GM23338 (cell line): ENCODE measurements around the gene ACKR1. TPM values are rescaled to one million over a fixed set of nuclear protein-coding genes. Genes with fewer than 3 reads are reported as not detected.

Experiments used
- ATAC-seq: fragments of 200-7000 bp; cut with Tn5 transposase; 3 replicates; pipeline ENCODE4 v1.9.1; 2020
- DNase-seq: peaks from one replicate; pipeline ENCODE4 v3.0.0-alpha.2; 2015; ENCODE audit warnings: low spot score
- H2AFZ ChIP-seq: fragments of 200-600 bp; sonication (generic); 2 replicates; pipeline ENCODE4 v1.8.0; 2016; ENCODE audit warnings: antibody characterized with exemption, mild to moderate bottlenecking, moderate library complexity
- H3F3A ChIP-seq: fragments of 200-600 bp; sonication (generic); replicated peaks from 2 replicates; pipeline ENCODE4 v1.8.0; 2017; ENCODE audit warnings: antibody characterized with exemption, mixed run types, low read depth
- H3K27ac ChIP-seq: fragments of 200-600 bp; sonication (generic); 2 replicates; pipeline ENCODE4 v1.6.1; 2016; ENCODE audit warnings: low read depth
- H3K27me3 ChIP-seq: fragments of 200-600 bp; sonication (generic); 2 replicates; pipeline ENCODE4 v1.8.0; 2016; ENCODE audit warnings: mild to moderate bottlenecking, mixed run types, moderate library complexity; ENCODE audit not compliant: insufficient read depth
- H3K36me3 ChIP-seq: fragments of 200-600 bp; sonication (generic); 2 replicates; pipeline ENCODE4 v1.8.0; 2016; ENCODE audit warnings: mild to moderate bottlenecking; ENCODE audit not compliant: insufficient read depth
- H3K4me1 ChIP-seq: fragments of 200-600 bp; sonication (generic); 2 replicates; pipeline ENCODE4 v1.8.0; 2016; ENCODE audit warnings: mild to moderate bottlenecking, moderate library complexity; ENCODE audit not compliant: insufficient read depth
- H3K4me2 ChIP-seq: fragments of 200-600 bp; sonication (generic); 2 replicates; pipeline ENCODE4 v1.7.1; 2017; ENCODE audit warnings: mixed run types
- H3K4me3 ChIP-seq: fragments of 200-600 bp; sonication (generic); 2 replicates; pipeline ENCODE4 v1.6.1; 2016; ENCODE audit warnings: mixed run types
- H3K79me2 ChIP-seq: fragments of 200-600 bp; sonication (generic); replicated peaks from 2 replicates; pipeline ENCODE4 v1.8.0; 2017; ENCODE audit warnings: mild to moderate bottlenecking; ENCODE audit not compliant: insufficient read depth
- H3K9me2 ChIP-seq: fragments of 200-600 bp; sonication (generic); 2 replicates; pipeline ENCODE4 v1.8.0; 2017; ENCODE audit not compliant: insufficient read depth
- H4K20me1 ChIP-seq: fragments of 200-600 bp; sonication (generic); replicated peaks from 2 replicates; pipeline ENCODE4 v1.8.0; 2017; ENCODE audit warnings: mild to moderate bottlenecking; ENCODE audit not compliant: insufficient read depth
- H3K27ac Mint-ChIP-seq: 2 replicates; pipeline ENCODE4 v1.8.0; 2020; ENCODE audit warnings: inconsistent platforms, mild to moderate bottlenecking, moderate library complexity, mixed read lengths
- H3K27me3 Mint-ChIP-seq: 3 replicates; pipeline ENCODE4 v1.8.0; 2022; ENCODE audit warnings: low read depth, mild to moderate bottlenecking, moderate library complexity, mixed read lengths, inconsistent platforms; ENCODE audit not compliant: insufficient read depth, poor library complexity
- H3K36me3 Mint-ChIP-seq: 3 replicates; pipeline ENCODE4 v1.8.0; 2021; ENCODE audit warnings: low read depth, mild to moderate bottlenecking, inconsistent platforms, moderate library complexity, mixed read lengths
- H3K4me1 Mint-ChIP-seq: 3 replicates; pipeline ENCODE4 v1.8.0; 2020; ENCODE audit warnings: mild to moderate bottlenecking, inconsistent platforms, mixed read lengths
- H3K4me3 Mint-ChIP-seq: 3 replicates; pipeline ENCODE4 v1.8.0; 2021; ENCODE audit warnings: moderate library complexity, mild to moderate bottlenecking, inconsistent platforms, mixed read lengths
- H3K9me3 Mint-ChIP-seq: 3 replicates; pipeline ENCODE4 v1.8.0; 2020; ENCODE audit warnings: moderate library complexity, mild to moderate bottlenecking, inconsistent platforms, mixed read lengths
- CREB1 ChIP-seq: fragments of 250-450 bp; sonication (Bioruptor Pico); IDR thresholded peaks from 2 replicates; pipeline ENCODE4 v1.5.0; 2020; ENCODE audit warnings: low read depth, mild to moderate bottlenecking, moderate library complexity
- EZH2phosphoT487 ChIP-seq: fragments of 200-600 bp; sonication (generic); IDR thresholded peaks from one replicate; pipeline ENCODE4 v1.8.1; 2018; ENCODE audit warnings: antibody characterized with exemption; ENCODE audit not compliant: unreplicated experiment
- polyA plus RNA-seq: library from polyadenylated mRNA; unstranded; fragments of >200 nt; fragmentation: Nextera tagmentation; extraction: Ambion mirVana; gene quantifications from 2 replicates; pipeline ENCODE4 v1.2.1, GENCODE V29; 2016
- total RNA-seq: library from RNA; depleted of rRNA; stranded (reverse); fragments of >200 nt; shearing (Covaris generic); gene quantifications from 2 replicates; pipeline ENCODE4 v1.2.3, GENCODE V29; 2014
- TF ChIP-seq, protein P1 (sequence below): IDR thresholded peaks from 2 replicates; pipeline ENCODE4 v1.6.1; 2016; ENCODE audit warnings: antibody characterized with exemption
- TF ChIP-seq, protein P2 (sequence below), 2 experiments: fragments of 200-600 bp in 1 of 2; sonication (generic) in 1 of 2; conservative IDR thresholded peaks; 2 replicates each; pipeline versions ENCODE4 v1.5.1 to v1.6.1; 2016 to 2017; ENCODE audit warnings: antibody characterized with exemption in 2 of 2, low read depth in 2 of 2, mild to moderate bottlenecking in 2 of 2, moderate library complexity in 1 of 2
- TF ChIP-seq, protein P3 (sequence below): fragments of 250-450 bp; sonication (Bioruptor Pico); IDR thresholded peaks from 2 replicates; pipeline ENCODE4 v1.5.0; 2020; ENCODE audit warnings: mild to moderate bottlenecking, moderate library complexity

Gene ACKR1
- total and polyA plus RNA-seq, 2 experiments from 2014 or later: 0.29 TPM; not detected in 1

DNA sequence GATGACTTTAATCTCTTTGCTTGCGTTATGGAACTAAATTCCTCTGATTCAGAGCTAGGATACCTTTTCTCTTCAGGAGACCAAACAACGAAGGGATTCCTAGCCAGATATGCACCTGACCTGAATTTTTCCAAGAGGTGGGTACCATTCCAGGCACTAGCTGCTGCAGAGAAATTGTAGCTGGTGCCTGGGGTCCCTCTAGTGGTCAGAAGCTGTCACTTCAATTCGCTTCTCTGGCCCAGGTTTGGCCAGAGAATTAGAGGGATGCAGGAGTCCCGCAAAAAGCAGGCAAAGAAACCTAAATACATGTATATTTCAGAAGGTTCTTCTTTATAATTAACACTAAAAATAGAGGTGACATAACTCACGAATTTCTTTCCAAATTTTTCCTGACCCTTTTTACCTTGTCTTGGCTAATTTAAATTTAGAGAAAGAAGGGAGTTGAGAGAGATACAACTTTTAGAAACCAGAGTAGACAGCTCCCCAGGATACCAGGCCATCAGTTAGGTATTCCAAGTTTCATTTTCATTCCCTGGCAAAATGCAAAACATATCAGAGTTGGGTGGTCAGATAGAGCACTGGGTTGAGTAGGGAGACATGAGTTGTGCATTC is 9.6 kb downstream of the ACKR1 start:
- no peak overlapping the region for H3K4me2 ChIP-seq
- no peaks in the 10 kb centered on the region for H3K36me3 Mint-ChIP-seq
- peak; percentile 75 for DNase-seq
- no peaks in the 10 kb centered on the region for H3K27me3 ChIP-seq
- H3K4me1 ChIP-seq: peaks cover 15% of the 10 kb centered on the region
- TF ChIP-seq, protein P1, sequence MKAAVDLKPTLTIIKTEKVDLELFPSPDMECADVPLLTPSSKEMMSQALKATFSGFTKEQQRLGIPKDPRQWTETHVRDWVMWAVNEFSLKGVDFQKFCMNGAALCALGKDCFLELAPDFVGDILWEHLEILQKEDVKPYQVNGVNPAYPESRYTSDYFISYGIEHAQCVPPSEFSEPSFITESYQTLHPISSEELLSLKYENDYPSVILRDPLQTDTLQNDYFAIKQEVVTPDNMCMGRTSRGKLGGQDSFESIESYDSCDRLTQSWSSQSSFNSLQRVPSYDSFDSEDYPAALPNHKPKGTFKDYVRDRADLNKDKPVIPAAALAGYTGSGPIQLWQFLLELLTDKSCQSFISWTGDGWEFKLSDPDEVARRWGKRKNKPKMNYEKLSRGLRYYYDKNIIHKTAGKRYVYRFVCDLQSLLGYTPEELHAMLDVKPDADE: no peak
- TF ChIP-seq, protein P2, sequence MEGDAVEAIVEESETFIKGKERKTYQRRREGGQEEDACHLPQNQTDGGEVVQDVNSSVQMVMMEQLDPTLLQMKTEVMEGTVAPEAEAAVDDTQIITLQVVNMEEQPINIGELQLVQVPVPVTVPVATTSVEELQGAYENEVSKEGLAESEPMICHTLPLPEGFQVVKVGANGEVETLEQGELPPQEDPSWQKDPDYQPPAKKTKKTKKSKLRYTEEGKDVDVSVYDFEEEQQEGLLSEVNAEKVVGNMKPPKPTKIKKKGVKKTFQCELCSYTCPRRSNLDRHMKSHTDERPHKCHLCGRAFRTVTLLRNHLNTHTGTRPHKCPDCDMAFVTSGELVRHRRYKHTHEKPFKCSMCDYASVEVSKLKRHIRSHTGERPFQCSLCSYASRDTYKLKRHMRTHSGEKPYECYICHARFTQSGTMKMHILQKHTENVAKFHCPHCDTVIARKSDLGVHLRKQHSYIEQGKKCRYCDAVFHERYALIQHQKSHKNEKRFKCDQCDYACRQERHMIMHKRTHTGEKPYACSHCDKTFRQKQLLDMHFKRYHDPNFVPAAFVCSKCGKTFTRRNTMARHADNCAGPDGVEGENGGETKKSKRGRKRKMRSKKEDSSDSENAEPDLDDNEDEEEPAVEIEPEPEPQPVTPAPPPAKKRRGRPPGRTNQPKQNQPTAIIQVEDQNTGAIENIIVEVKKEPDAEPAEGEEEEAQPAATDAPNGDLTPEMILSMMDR (conservative IDR thresholded peaks at IDR 0.05; ENCODE audit: low read depth in 2 of 2): peak; percentile 85 to 93
- H3K79me2 ChIP-seq: no peaks in the 10 kb centered on the region
- peak; percentile 66 for ATAC-seq
- H3K4me3 Mint-ChIP-seq: no peak overlapping the region
- H3K4me1 Mint-ChIP-seq: peaks cover 39% of the 10 kb centered on the region
- H3K27ac ChIP-seq: no peak overlapping the region
- H3K9me2 ChIP-seq: no peaks in the 10 kb centered on the region
- no peaks in the 10 kb centered on the region for H3K36me3 ChIP-seq
- H3K27me3 Mint-ChIP-seq: peaks cover 8% of the 10 kb centered on the region
- no peaks in the 10 kb centered on the region for H3F3A ChIP-seq
- no peaks in the 10 kb centered on the region for H3K9me3 Mint-ChIP-seq
- H3K27ac Mint-ChIP-seq: no peak overlapping the region
- H3K4me3 ChIP-seq: no peak overlapping the region
- no peaks in the 10 kb centered on the region for H4K20me1 ChIP-seq
- H2AFZ ChIP-seq: no peak overlapping the region

DNA sequence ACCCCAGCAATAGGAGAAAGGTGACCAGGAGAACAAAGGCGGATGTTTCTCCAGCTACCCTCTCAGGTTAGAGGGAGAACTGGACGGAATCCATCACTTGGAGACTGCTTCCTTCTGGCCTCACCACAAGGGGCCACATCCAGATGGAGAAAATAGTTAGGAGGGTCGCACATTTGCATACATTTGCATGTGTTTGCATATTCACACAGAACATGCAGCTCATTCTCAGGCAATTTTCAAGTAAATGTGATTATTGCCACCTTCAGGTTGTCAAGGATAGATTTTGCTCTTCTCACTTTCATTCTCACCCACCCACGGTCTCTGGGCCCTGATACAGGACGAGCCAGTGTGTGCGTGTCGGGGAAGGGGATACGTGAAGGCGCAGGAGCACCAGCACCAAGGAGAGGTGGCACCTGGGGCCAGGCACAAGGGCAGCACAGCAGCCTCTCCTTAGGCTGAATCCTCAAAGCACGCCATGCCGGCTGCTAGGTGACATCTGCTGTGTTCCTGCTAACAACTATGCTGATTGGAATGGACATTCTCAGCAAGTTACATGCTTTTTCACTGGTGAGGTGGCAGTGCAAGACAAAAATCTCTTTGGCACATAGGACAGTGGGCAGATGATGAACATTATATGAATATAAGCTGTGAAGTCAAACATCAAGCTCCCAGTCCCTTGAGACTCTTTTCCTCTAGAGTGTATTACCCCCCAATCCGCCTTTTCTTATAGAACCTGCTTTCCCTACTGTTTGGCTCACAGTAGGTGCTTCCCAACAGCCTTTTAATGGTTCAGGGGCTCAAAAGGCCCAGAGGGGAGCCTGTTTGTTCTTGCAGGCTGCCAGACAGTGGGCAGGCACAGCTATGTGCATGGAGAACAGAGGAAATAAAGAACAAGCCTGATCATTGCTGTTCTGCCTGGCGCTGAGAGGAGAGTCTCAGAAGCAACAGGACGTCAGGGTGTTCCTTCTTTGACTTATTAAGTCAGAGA is 14.3 kb downstream of the ACKR1 start:
- H3K27ac ChIP-seq: no peak overlapping the region
- H3K27me3 Mint-ChIP-seq: peaks cover 5% of the 10 kb centered on the region
- peak; percentile 35 for DNase-seq
- peaks cover 33% of the 10 kb centered on the region for H3K4me1 Mint-ChIP-seq
- peak overlapping the region; percentile 28; the same call in 1 of the 2 replicates for H3K4me3 ChIP-seq
- H3K9me2 ChIP-seq: no peaks in the 10 kb centered on the region
- no peaks in the 10 kb centered on the region for H3F3A ChIP-seq
- H3K79me2 ChIP-seq: no peaks in the 10 kb centered on the region
- no peaks in the 10 kb centered on the region for H4K20me1 ChIP-seq
- H3K36me3 Mint-ChIP-seq: no peaks in the 10 kb centered on the region
- no peaks in the 10 kb centered on the region for H3K27me3 ChIP-seq
- H3K27ac Mint-ChIP-seq: peak overlapping the region; percentile 69
- peak overlapping the region; percentile 32; the same call in 1 of the 3 replicates for H3K4me3 Mint-ChIP-seq
- peak overlapping the region; percentile 95 for H2AFZ ChIP-seq
- ATAC-seq: peak; percentile 90
- no peaks in the 10 kb centered on the region for H3K9me3 Mint-ChIP-seq
- peaks cover 18% of the 10 kb centered on the region for H3K4me1 ChIP-seq
- H3K36me3 ChIP-seq: no peaks in the 10 kb centered on the region
- H3K4me2 ChIP-seq: peak overlapping the region; percentile 74
- TF ChIP-seq, protein P3, sequence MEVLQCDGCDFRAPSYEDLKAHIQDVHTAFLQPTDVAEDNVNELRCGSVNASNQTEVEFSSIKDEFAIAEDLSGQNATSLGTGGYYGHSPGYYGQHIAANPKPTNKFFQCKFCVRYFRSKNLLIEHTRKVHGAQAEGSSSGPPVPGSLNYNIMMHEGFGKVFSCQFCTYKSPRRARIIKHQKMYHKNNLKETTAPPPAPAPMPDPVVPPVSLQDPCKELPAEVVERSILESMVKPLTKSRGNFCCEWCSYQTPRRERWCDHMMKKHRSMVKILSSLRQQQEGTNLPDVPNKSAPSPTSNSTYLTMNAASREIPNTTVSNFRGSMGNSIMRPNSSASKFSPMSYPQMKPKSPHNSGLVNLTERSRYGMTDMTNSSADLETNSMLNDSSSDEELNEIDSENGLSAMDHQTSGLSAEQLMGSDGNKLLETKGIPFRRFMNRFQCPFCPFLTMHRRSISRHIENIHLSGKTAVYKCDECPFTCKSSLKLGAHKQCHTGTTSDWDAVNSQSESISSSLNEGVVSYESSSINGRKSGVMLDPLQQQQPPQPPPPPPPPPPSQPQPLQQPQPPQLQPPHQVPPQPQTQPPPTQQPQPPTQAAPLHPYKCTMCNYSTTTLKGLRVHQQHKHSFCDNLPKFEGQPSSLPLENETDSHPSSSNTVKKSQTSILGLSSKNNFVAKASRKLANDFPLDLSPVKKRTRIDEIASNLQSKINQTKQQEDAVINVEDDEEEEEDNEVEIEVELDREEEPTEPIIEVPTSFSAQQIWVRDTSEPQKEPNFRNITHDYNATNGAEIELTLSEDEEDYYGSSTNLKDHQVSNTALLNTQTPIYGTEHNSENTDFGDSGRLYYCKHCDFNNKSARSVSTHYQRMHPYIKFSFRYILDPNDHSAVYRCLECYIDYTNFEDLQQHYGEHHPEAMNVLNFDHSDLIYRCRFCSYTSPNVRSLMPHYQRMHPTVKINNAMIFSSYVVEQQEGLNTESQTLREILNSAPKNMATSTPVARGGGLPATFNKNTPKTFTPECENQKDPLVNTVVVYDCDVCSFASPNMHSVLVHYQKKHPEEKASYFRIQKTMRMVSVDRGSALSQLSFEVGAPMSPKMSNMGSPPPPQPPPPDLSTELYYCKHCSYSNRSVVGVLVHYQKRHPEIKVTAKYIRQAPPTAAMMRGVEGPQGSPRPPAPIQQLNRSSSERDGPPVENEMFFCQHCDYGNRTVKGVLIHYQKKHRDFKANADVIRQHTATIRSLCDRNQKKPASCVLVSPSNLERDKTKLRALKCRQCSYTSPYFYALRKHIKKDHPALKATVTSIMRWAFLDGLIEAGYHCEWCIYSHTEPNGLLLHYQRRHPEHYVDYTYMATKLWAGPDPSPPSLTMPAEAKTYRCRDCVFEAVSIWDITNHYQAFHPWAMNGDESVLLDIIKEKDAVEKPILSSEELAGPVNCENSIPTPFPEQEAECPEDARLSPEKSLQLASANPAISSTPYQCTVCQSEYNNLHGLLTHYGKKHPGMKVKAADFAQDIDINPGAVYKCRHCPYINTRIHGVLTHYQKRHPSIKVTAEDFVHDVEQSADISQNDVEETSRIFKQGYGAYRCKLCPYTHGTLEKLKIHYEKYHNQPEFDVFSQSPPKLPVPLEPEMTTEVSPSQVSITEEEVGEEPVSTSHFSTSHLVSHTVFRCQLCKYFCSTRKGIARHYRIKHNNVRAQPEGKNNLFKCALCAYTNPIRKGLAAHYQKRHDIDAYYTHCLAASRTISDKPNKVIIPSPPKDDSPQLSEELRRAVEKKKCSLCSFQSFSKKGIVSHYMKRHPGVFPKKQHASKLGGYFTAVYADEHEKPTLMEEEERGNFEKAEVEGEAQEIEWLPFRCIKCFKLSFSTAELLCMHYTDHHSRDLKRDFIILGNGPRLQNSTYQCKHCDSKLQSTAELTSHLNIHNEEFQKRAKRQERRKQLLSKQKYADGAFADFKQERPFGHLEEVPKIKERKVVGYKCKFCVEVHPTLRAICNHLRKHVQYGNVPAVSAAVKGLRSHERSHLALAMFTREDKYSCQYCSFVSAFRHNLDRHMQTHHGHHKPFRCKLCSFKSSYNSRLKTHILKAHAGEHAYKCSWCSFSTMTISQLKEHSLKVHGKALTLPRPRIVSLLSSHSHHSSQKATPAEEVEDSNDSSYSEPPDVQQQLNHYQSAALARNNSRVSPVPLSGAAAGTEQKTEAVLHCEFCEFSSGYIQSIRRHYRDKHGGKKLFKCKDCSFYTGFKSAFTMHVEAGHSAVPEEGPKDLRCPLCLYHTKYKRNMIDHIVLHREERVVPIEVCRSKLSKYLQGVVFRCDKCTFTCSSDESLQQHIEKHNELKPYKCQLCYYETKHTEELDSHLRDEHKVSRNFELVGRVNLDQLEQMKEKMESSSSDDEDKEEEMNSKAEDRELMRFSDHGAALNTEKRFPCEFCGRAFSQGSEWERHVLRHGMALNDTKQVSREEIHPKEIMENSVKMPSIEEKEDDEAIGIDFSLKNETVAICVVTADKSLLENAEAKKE (CRISPR knock-in tag): peak; percentile 67; the same call in 1 of the 2 replicates
- TF ChIP-seq CREB1 (CRISPR knock-in tag): no peak
- TF ChIP-seq EZH2phosphoT487: no peak
